ENCODE measurements around the gene CLEC9A.

Gene CLEC9A

GRCh38 chr12:10001171-10001776 is 29.2 kb upstream of the CLEC9A start (continued):
- no peak for TF ChIP-seq BCL11A (tag by site-specific recombination; IDR thresholded peaks at IDR 0.05; ENCODE audit: low read depth)
- TF ChIP-seq REPIN1 (tag by site-specific recombination; IDR thresholded peaks at IDR 0.05; ENCODE audit: low read depth), result no peak
- TF ChIP-seq, protein P1, sequence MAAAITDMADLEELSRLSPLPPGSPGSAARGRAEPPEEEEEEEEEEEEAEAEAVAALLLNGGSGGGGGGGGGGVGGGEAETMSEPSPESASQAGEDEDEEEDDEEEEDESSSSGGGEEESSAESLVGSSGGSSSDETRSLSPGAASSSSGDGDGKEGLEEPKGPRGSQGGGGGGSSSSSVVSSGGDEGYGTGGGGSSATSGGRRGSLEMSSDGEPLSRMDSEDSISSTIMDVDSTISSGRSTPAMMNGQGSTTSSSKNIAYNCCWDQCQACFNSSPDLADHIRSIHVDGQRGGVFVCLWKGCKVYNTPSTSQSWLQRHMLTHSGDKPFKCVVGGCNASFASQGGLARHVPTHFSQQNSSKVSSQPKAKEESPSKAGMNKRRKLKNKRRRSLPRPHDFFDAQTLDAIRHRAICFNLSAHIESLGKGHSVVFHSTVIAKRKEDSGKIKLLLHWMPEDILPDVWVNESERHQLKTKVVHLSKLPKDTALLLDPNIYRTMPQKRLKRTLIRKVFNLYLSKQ (tag by site-specific recombination; IDR thresholded peaks at IDR 0.05; ENCODE audit: borderline replicate concordance), result no peak
- no peak for TF ChIP-seq ZNF544 (tag by site-specific recombination; IDR thresholded peaks at IDR 0.05)
- no peak for TF ChIP-seq MEIS1 (CRISPR knock-in tag; IDR thresholded peaks at IDR 0.05; ENCODE audit: borderline replicate concordance)
- no peak for TF ChIP-seq ZFP3 (tag by site-specific recombination; IDR thresholded peaks at IDR 0.05; ENCODE audit: low read depth)
- TF ChIP-seq, protein P2, sequence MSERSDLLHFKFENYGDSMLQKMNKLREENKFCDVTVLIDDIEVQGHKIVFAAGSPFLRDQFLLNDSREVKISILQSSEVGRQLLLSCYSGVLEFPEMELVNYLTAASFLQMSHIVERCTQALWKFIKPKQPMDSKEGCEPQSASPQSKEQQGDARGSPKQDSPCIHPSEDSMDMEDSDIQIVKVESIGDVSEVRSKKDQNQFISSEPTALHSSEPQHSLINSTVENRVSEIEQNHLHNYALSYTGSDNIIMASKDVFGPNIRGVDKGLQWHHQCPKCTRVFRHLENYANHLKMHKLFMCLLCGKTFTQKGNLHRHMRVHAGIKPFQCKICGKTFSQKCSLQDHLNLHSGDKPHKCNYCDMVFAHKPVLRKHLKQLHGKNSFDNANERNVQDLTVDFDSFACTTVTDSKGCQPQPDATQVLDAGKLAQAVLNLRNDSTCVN (tag by site-specific recombination; optimal IDR thresholded peaks at IDR 0.05), result no peak
- TF ChIP-seq ZNF19 (tag by site-specific recombination; IDR thresholded peaks at IDR 0.05; ENCODE audit: low read depth), result no peak

- no peak overlapping the region for H3K4me3 ChIP-seq (ENCODE audit: low read depth, low read length)
- H3K4me1 ChIP-seq (ENCODE audit: control insufficient read depth, insufficient read depth, low read length), result no peaks in the 10 kb centered on the region
- H3K36me3 ChIP-seq (ENCODE audit: control insufficient read depth in 2 of 2, insufficient read depth in 1 of 2, low read length in 2 of 2), result no peaks in the 10 kb centered on the region
- no peaks in the 10 kb centered on the region for H3K9me3 ChIP-seq (ENCODE audit: control insufficient read depth, insufficient read depth, low read depth, low read length)
- POLR2A ChIA-PET, result no interaction called here
- no peak for TF ChIP-seq ZNF221 (tag by site-specific recombination; IDR thresholded peaks at IDR 0.05; ENCODE audit: borderline replicate concordance)
- no peak for TF ChIP-seq ZNF2 (tag by site-specific recombination; IDR thresholded peaks at IDR 0.05)
- TF ChIP-seq ZNF302 (tag by site-specific recombination; IDR thresholded peaks at IDR 0.05; ENCODE audit: low read depth), result no peak
- TF ChIP-seq ZNF266 (tag by site-specific recombination; IDR thresholded peaks at IDR 0.05; ENCODE audit: low read depth), result no peak
- no peak for TF ChIP-seq GLIS1 (tag by site-specific recombination; IDR thresholded peaks at IDR 0.05)
- TF ChIP-seq GLI2 (tag by site-specific recombination; IDR thresholded peaks at IDR 0.05; ENCODE audit: borderline replicate concordance, low read depth), result no peak
- TF ChIP-seq ZFP37 (tag by site-specific recombination; IDR thresholded peaks at IDR 0.05), result no peak
- TF ChIP-seq ZNF350 (tag by site-specific recombination; IDR thresholded peaks at IDR 0.05), result no peak
- no peak for TF ChIP-seq MYNN (tag by site-specific recombination; IDR thresholded peaks at IDR 0.05; ENCODE audit: borderline replicate concordance)
- no peak for TF ChIP-seq ZNF514 (tag by site-specific recombination; IDR thresholded peaks at IDR 0.05)
- TF ChIP-seq ZNF600 (tag by site-specific recombination; IDR thresholded peaks at IDR 0.05), result no peak
- TF ChIP-seq ZFP69B (tag by site-specific recombination; IDR thresholded peaks at IDR 0.05), result no peak
- TF ChIP-seq ZNF660 (tag by site-specific recombination; IDR thresholded peaks at IDR 0.05), result no peak
- no peak for TF ChIP-seq ZNF654 (tag by site-specific recombination; IDR thresholded peaks at IDR 0.05; ENCODE audit: low read depth)
- no peak for TF ChIP-seq ZNF629 (tag by site-specific recombination; IDR thresholded peaks at IDR 0.05)
- no peak for TF ChIP-seq ZNF37A (tag by site-specific recombination; IDR thresholded peaks at IDR 0.05)
- no peak for TF ChIP-seq ZNF146 (tag by site-specific recombination; IDR thresholded peaks at IDR 0.05)
- CTCF ChIA-PET, result interaction anchor here (0.6 kb wide), 2 partner anchors 123 to 1912 kb away, joined by 3 read pairs; no protein-coding TSS in a partner anchor
- no peak overlapping the region for H3K27ac ChIP-seq (ENCODE audit: extremely low read depth, low read depth, low read length)
Measured at GRCh38 chr12:10012630-10013330, 17.7 kb upstream of the CLEC9A start.

Data from HEK293 (cell line).